HuH-7 (cell line): Measurements from ENCODE around the gene SLC6A1.
A peak's percentile ranks its signal among the peaks of the same experiment; 100 is the strongest.
"Not testable (repeated sequence)": the region's sequence is repeated elsewhere in the genome, so short reads cannot be mapped to it uniquely, and the experiment has no call there.

Experiments used
- DNase-seq: peaks from one replicate; pipeline ENCODE4 v3.0.0; 2011; ENCODE audit warnings: low spot score

Gene SLC6A1

DNA sequence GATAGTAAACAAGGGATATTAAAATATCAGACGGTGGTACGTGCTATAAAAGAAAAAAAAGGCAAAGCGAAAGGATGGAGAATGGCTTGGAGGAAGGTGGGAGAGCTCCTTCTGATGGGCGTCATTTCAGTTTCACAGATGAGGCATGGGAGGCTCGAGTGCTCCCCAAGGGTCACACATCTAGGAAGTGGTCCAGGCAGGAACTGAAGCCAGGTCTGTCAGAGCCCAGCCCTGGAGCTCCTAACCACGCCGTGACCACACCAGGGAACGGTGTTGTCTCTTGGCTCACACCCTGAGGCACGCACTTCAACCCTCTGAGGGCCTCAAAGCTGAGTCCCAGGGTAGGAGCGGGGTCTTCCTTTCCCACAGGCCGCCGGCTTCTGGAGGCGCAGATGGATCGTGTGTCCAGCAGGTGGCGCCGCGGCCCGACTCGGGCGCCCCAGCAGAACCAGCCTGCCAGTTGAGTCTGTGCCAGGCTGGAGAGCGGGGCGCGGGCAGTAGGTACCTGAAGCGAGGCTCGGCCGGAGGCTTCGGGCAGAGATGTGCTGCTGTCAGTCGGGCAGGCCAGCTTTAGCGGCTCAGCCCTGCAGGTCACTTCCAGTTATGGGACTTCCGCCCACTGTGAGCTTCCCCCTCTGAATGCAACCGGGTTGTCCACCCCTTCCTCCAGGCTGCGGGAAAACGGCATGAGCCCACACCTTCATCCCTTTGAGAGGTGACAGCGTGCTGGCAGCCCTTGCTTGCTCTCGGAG, 68.1 kb downstream of the SLC6A1 start:
- DNase-seq, result peak; percentile 93

DNA sequence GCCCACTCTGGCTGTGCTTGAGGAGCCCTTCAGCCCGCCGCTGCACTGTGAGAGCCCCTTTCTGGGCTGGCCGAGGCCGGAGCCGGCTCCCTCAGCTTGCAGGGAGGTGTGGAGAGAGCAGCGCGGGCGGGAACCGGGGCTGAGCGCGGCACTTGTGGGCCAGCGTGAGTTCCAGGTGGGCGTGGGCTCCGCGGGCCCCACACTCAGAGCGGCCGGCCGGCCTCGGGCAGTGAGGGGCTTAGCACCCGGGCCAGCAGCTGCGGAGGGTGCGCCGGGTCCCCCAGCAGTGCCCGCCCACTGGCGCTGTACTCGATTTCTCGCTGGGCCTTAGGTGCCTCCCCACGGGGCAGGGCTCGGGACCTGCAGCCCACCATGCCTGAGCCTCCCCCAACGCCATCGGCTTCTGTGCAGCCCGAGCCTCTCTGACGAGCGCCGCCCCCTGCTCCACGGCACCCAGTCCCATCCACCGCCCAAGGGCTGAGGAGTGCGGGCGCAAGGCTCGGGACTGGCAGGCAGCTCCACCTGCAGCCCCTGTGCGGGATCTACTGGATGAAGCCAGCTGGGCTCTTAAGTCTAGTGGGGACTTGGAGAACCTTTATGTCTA, 68.8 kb downstream of the SLC6A1 start:
- not testable (repeated sequence) for DNase-seq

DNA sequence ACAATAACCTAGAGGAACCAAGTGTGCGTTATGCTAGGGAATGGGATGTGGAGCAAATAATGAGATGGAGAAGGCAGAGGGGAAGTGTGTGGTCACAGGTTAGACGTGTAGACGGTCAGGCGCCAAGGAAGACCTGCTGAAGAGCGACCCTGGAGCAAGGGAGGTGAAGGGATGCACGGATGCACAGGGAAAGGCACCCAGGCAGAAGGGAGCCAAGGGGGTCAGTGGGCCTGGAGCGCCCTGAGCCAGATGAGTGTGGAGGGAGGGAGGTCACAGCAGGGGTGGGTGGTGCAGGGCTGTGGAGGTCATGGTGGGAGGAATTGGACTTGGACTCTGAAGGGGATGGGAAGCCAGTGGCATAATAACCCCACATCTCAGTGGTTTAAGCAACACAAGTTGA, 70.2 kb downstream of the SLC6A1 start:
- DNase-seq, result no peak

DNA sequence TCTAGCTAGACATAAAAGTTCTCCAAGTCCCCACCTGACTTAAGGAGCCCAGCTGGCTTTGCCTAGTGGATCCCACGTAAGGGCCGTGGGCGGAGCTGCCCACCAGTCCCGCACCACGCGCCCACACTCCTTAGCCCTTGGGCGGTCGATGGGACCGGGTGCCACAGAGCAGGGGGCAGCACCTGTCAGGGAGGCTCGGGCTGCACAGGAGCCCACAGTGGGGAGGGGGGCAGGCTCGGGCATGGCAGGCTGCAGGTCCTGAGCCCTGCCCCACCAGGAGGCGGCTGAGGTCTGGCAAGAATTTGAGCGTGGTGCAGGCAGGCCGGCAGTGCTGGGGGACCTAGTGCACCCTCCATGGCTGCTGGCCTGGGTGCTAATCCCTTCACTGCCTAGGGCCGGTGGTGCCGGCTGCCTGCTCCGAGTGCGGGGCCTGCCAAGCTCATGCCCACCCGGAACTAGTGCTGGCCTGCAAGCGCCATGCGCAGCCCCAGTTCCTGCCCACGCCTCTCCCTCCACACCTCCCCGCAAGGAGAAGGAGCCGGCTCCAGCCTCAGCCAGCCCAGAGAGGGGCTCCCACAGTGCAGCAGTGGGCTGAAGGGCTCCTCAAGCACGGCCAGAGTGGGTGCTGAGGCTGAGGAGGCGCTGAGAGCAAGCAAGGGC, 78.7 kb downstream of the SLC6A1 start:
- no peak for DNase-seq

DNA sequence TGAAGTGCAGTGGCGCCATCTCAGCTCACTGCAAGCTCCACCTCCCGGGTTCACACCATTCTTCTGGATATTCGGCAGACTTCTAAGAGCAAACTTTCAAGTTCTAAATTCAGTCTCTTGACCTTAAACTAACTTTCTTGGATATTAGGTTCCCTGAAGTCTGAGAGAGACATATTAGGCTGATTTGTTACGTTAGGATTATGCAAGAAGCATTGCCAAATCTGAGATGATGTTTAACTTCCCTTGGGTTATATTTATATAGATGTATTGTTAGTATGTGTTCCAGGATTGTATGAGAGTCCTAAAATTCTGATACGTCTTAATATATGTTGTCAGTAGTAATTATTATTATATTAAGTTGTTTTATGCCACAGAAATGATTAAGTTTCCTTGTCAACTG, 80.1 kb downstream of the SLC6A1 start:
- DNase-seq, result no peak

DNA sequence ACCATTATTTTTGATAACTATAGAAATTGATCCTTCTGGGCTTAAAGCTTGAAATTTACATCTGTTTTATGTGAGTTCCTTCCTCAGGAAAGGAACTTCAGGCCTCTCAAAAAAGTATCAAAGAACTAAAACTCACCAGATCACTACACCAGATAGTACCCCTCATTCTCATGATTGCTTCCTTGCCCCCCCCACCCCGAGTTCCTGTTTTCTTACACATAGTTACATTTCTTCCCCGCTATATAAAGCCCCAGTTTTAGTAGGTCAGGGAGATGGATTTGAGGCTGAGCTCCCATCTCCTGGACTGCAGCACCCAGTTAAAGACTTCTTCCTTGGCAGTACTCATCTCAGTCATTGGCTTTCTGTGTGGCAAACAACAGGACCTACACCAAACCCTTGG, 81.5 kb downstream of the SLC6A1 start:
- no peak for DNase-seq

DNA sequence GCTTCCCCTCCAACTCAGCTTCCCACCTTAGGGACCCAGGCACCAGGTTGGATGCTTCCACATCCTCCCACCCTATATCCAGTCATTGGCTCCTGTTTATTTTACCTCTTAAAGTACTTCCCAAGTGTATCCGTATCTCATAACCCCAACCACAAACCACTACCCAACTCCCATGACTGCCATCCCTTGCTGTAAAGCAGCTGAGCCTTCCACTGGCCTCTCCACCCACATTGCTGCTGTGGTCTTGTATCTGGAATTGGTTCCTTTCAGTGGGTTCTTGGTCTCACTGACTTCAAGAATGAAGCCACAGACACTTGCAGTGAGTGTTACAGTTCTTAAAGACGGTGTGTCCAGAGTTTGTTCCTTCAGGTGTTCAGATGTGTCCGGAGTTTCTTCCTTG, 81.9 kb downstream of the SLC6A1 start:
- DNase-seq, result no peak

DNA sequence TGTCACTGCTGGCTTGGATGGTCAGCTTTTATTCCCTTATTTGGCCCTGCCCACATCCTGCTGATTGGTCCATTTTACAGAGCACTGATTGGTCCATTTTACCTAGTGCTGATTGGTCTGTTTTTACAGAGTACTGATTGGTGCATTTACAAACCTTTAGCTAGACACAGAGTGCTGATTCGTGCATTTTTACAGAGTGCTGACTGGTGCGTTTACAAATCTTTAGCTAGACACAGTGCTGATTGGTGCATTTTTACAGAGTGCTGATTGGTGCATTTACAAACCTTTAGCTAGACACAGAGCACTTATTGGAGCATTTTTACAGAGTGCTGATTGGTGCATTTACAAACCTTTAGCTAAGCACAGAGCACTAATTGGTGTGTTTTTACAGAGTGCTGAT, 82.6 kb downstream of the SLC6A1 start:
- not testable (repeated sequence) for DNase-seq

DNA sequence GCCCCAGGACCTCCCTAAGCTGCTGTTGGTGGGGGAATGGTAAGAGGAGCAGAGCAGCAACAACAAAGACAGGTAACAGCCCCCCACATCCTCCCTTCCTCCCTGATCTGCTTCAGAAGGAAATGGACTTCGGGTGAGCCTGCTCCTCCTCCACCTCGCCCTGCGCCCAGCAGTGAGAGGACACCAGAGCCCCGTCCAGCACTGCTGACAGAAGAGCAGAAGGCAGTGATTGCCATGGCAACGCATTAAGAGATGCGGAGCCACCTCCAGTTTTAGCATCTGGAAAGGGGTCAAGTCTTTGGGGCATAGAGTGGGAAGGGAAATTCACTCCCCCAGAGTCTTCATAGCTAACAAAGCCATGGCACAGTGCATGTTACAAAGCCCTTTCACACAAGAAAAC, 84.2 kb downstream of the SLC6A1 start:
- no peak for DNase-seq

DNA sequence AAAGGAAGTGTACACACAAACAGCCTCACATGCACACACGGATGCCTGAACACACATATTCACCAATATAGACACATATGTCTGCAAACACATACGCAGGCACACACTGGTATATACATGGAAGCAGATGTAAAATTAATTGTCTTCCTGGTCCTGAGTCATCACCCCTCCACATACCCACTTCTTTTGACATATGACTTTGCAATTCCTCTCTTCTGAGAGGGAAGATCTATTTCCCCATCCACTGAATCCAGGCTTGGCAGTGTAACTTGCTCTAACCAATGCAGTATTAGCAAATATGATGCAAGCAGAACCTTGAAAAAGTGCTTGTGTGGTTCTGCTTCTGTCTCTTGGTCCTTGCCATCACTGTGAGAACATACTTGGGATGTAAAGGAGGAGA, 84.9 kb downstream of the SLC6A1 start:
- no peak for DNase-seq

DNA sequence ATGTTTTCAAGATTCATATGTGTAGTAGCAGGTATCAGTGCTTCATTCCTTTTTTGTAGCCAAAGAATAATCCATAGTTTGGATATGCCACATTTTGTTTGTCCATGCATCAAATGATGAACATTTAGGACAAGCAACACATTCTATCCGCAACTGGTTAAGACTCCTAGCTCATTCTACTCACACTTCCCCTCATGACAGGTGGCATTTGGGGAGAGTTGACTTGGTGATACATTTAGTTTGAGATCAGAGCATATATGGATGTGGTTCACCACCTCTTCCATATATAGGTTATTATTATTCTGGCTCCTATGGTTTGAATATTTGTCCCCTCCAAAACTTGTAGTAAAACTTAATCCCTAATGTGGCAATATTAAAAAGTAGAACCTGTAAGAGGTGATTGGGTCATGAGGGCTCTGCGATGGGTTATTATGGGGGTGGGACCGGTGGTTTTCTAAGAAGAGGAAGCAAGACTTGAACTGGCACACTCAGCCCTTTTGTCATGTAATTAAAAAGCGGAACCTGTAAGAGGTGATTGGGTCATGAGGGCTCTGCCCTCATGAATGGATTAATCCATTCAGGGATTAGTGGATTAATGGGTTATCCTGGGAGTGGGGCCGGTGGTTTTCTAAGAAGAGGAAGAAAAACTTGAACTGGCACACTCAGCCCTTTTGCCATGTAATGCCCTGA, 86.4 kb downstream of the SLC6A1 start:
- DNase-seq, result no peak

DNA sequence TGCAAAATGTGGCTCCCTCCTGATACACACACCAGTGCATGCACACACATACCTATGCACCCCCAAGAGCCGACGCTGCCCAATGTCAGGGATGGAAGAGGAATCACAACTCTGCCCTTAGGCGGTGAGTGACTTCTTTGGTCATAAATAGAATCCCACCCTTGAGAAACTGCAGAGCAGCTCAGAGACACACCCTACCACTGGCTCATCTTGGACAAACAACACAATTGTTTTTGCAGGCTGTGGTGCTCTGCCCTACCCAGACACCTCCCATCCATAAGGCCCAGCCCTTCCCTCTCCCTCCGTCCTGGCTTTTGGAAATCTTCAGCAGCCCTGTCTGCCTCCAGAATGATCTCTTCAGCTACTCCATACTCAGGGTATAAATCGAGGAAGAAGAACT, 87.9 kb downstream of the SLC6A1 start:
- DNase-seq, result no peak

DNA sequence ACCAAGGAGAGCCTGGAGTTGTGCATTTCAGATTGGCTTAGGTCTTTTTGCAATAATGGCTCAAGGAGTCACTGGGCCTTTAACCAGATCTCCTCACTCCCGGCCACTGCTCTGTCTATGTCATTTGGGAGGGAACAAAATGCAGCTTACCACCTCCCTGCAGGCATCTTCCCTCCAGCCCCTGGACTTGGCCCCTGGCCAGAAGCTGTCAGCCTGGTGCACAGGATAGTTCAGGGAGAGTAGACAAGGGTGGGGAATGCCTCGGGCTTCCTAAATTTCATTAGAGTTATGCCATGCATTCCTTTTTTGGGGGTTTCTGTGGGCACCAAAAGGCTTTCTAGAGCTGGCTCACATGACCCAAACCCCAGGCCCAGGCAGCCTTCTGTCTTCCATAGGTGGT, 91.5 kb downstream of the SLC6A1 start:
- no peak for DNase-seq

DNA sequence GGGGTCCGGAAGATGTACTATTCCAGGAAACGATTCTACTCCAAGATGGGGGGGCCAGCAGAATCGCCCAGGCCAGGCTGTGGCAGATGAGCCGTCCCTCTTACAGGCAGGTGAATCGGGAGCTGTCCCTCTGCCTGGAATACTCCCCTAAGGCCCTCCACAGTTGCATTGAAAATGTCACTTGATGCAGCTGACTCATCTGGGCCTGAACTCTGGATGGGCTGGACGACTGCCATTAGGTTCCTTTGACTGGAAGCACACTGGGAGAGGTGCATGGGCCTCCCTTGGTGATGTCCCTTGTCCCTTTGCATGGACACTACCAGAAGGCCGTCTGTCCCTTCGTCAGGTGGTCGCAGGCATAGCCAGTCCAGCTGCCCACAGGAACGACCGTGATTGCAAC, 92.1 kb downstream of the SLC6A1 start:
- no peak for DNase-seq

DNA sequence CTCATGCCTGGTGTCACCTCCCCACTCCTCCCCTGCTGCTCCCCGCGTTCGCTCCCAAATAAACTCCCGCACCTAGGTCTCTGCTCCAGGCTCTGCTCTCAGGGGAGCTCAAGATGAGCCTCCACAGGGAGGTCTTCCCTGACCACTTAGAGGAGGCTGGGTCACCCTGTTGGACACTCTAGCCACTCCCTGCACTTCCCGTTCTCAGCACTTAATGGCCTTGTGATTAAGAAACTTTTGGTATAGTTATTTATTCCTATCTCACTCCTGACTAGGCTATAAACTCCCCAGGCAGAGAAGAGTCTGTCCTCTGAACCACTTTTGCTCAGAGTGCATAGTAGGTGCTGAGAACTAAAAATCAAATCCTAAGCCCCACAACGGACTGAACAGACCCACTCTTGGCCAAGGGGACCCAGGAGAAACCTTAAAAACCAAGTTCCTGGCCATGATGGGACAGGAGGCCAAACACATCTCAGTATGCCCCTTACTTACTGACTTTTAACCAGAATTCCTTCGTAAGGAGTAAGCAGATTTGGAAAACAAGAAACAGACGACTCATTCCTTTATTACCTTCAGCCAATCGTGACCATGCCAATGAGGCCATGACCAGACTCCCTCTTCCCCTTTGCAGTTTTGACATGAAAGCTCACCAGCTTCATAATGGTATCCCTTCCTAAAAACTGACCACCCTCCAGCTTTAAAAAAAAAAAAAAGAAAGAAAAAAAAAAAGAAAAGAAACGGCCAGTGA, 92.7 kb downstream of the SLC6A1 start:
- no peak for DNase-seq

DNA sequence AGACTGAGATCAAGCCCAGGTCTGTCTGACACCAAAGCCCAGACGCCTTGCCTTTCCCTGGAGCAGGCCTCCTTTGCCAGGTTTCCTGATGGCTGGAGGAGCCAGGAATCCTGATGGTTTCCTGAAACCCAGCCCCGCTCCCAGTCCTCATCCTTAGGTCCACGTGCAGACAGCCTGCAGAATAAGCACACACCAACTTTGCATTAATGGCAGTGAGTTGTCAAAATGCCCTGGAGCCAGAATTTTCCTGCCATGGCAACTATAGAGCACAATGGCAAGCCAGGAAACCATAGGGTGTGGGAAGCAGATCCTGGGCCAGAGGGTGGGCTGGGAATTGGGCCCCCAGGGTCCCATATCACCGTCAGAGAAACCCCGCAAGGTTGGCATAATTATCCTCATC, 94.3 kb downstream of the SLC6A1 start:
- no peak for DNase-seq

DNA sequence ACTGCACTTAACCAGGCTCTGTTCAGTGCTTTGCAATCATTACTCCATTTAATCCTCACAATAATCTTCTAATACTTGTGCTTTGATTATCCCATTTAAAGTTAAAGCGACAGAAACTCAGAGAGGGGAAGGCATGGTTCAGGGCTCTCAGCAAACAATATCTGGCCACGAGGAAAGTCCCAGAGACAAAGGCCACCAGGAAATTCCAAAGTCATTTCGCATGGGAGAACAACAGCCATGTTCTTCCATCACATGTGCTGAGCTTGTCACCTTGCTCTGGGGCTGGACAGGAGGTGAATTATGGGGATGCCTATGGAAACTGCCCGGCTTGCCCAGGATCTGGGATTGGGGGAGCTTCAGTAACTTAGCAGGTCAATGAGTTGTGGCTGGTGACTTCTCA, 95.5 kb downstream of the SLC6A1 start:
- DNase-seq, result no peak

DNA sequence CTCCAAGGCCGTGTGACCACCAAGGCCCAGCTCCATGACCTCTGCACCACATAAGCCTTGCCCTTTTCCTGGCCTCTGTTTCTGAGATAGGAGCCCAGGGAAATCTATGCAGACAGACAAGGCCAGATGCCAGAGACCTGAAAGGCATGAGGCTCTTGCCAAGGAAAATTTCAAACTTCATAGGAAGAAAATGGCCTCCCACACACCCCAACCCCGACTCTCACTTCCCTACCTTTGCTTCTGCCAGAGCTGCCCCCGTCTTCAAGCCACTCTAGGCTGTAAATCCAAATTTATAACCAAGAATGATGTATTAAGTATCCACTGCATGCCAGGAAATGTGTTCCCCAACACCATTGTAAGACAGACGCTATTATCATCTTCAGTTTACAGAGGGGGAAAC, 96.3 kb downstream of the SLC6A1 start:
- no peak for DNase-seq
